ENCODE results near the gene SLC25A19. TPM values are rescaled to one million over a fixed set of nuclear protein-coding genes. Genes with fewer than 3 reads are reported as not detected.

SLC25A19 gene
- polyA plus RNA-seq, 1 of the 3 experiments (the other 2 are of a cell fraction): 11.7 TPM

DNA sequence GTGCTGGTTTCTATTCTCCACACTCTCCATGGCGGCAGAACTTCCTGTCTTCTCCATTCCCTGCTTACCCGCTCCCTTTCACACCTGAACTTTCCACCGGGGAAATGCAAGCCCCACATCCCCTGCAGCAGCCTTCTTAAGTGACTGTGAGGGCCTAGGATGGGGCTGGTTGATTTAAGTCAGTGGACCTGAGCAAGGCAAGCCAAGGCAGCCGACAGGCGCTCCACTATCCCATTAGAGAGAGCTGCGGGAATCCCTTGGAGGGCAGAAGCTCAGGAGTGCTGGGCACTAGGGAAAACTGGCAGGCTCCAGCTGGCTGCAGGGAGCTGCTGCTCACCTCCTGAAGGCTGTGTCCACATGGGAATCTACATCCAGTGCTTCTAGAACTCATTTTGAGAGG, 36.1 kb upstream of the SLC25A19 start:
- 96% methylated on average over 6 of the region's 6 CpGs for WGBS (ENCODE audit: low lambda C conversion rate)
- no peak for TF ChIP-seq CHD2 (IDR thresholded peaks at IDR 0.05; ENCODE audit: low read length, partially characterized antibody)
- no peak for TF ChIP-seq YY1 (IDR thresholded peaks at IDR 0.05; ENCODE audit: low read depth)
- no peak for TF ChIP-seq PBX3 (IDR thresholded peaks at IDR 0.05)
- no peak for TF ChIP-seq NRF1 (IDR thresholded peaks at IDR 0.05; ENCODE audit: low read depth, low read length)
- TF ChIP-seq NFIC (IDR thresholded peaks at IDR 0.05; ENCODE audit: borderline replicate concordance): no peak
- TF ChIP-seq EP300 (IDR thresholded peaks at IDR 0.05; ENCODE audit: borderline replicate concordance in 1 of 2, low read depth in 1 of 2, low read length in 1 of 2): no peak
- no peak for TF ChIP-seq GABPA (IDR thresholded peaks at IDR 0.05; ENCODE audit: low read depth)
- no peak for TF ChIP-seq EZH2phosphoT487 (IDR thresholded peaks at IDR 0.05; ENCODE audit: borderline replicate concordance, low read depth)
- TF ChIP-seq TAF1 (IDR thresholded peaks at IDR 0.05; ENCODE audit: borderline replicate concordance, low read depth, low read length): no peak
- TF ChIP-seq CTCF (IDR thresholded peaks at IDR 0.05): no peak
- H3K4me1 ChIP-seq (ENCODE audit: control insufficient read depth in 1 of 2, insufficient read depth in 2 of 2, low read depth in 1 of 2, low read length in 1 of 2): peaks cover 3 to 16% of the 10 kb centered on the region in 2 experiments; a peak in 3 of 4 replicates
- no peaks in the 10 kb centered on the region for H3K9me3 ChIP-seq
- H3K79me2 ChIP-seq (ENCODE audit: insufficient read depth): peaks cover 37% of the 10 kb centered on the region
- H3F3A ChIP-seq (replicated peaks; ENCODE audit: insufficient read depth): peaks cover 54% of the 10 kb centered on the region
- no peak for DNase-seq
- POLR2A ChIA-PET: no interaction called here
- H3K27ac ChIP-seq (ENCODE audit: low read depth in 2 of 2, low read length in 1 of 2): peak overlapping the region in 1 of 2 experiments; percentile 62; a peak in 2 of 4 replicates
- H4K20me1 ChIP-seq (ENCODE audit: insufficient read depth): peaks cover 9% of the 10 kb centered on the region
- peaks cover 15 to 37% of the 10 kb centered on the region in 2 experiments for H3K36me3 ChIP-seq (replicated peaks in 1 of 2; ENCODE audit: control insufficient read depth in 1 of 2, insufficient read depth in 2 of 2, low read length in 1 of 2)
- peak overlapping the region; percentile 40 for H3K4me2 ChIP-seq
- no peak overlapping the region for H3K4me3 ChIP-seq (ENCODE audit: low read depth in 2 of 2, low read length in 1 of 2)
- no peak overlapping the region for H3K9ac ChIP-seq
- no peaks in the 10 kb centered on the region for H3K9me2 ChIP-seq
- H2AFZ ChIP-seq (ENCODE audit: low read depth): no peak overlapping the region
- CTCF ChIA-PET: interaction anchor here (0.6 to 7.5 kb wide), 11 partner anchors 10 to 87 kb away, joined by 3 to 58 read pairs (median 5); partner anchors contain the start of gene MIF4GD
- no peaks in the 10 kb centered on the region for H3K27me3 ChIP-seq (ENCODE audit: insufficient read depth)

- Histone ChIP-seq H3K9me3 (no peaks in the 10 kb centered on the region), H3K36me3 (replicated peaks in 1 of 2; ENCODE audit: control insufficient read depth in 1 of 2, insufficient read depth in 2 of 2, low read length in 1 of 2) (peaks cover 36 to 42% of the 10 kb centered on the region in 2 experiments), H3K4me1 (ENCODE audit: control insufficient read depth in 1 of 2, insufficient read depth in 2 of 2, low read depth in 1 of 2, low read length in 1 of 2) (peaks cover 3 to 13% of the 10 kb centered on the region in 2 experiments; a peak in 3 of 4 replicates), H4K20me1 (ENCODE audit: insufficient read depth) (peaks cover 5% of the 10 kb centered on the region), H3K9ac (no peak overlapping the region), H3F3A (replicated peaks; ENCODE audit: insufficient read depth) (peaks cover 43% of the 10 kb centered on the region), H3K79me2 (ENCODE audit: insufficient read depth) (peaks cover 15% of the 10 kb centered on the region), H2AFZ (ENCODE audit: low read depth) (no peak overlapping the region), H3K27ac (ENCODE audit: low read depth in 2 of 2, low read length in 1 of 2) (no peak overlapping the region), H3K27me3 (ENCODE audit: insufficient read depth) (no peaks in the 10 kb centered on the region), H3K4me3 (ENCODE audit: low read depth in 2 of 2, low read length in 1 of 2) (no peak overlapping the region), H3K4me2 (no peak overlapping the region), H3K9me2 (no peaks in the 10 kb centered on the region)
- no peak for TF ChIP-seq SIN3A (IDR thresholded peaks at IDR 0.05; ENCODE audit: borderline replicate concordance, low read depth, low read length)
- WGBS (ENCODE audit: low lambda C conversion rate): 81% methylated on average over 10 of the region's 10 CpGs
- ChIA-PET CTCF (interaction anchor here (1.5 to 7.5 kb wide), 15 partner anchors 10 to 280 kb away, joined by 3 to 83 read pairs (median 24); partner anchors contain the start of genes GRB2, MIF4GD and TSEN54), POLR2A (interaction anchor here (1.2 kb wide), 1 partner anchor 51 kb away, joined by 3 read pairs; the partner anchor contains the start of gene MIF4GD)
- DNase-seq: no peak
Observed at GRCh38 chr17:75321506-75321905, 32.3 kb upstream of the SLC25A19 start.

All from SK-N-SH (cell line).